Caco-2 (cell line): ENCODE data around the gene CRACR2A. TPM values are rescaled to one million over a fixed set of nuclear protein-coding genes. Genes with fewer than 3 reads are reported as not detected.

Source experiments
- BruUV-seq: library from RNA; stranded (reverse); fragments of 400-500 nt; replicated peaks from 2 replicates; lab custom pipeline; 2021; lab: Mats Ljungman, UMichigan
- CTCF ChIA-PET: fragments of 300-600 bp; sonication (Branson Sonifier 250); formaldehyde crosslinking; loops from one replicate; lab custom pipeline; 2022; ENCODE audit warnings: antibody characterized with exemption; lab: Charles Lee
- POLR2A ChIA-PET: fragments of 300-600 bp; sonication (Branson Sonifier 250); formaldehyde crosslinking; loops from one replicate; lab custom pipeline; 2022; ENCODE audit warnings: antibody characterized with exemption; lab: Charles Lee
- DNase-seq, 2 experiments: peaks; one replicate each; pipeline versions ENCODE4 v3.0.0 to v3.0.0-alpha.2; 2020 to 2022
- H3K27me3 ChIP-seq: replicated peaks from 2 replicates; pipeline ENCODE4 v1.6.0; 2011; ENCODE audit warnings: low read length; ENCODE audit not compliant: control insufficient read depth, insufficient read depth
- H3K36me3 ChIP-seq: 2 replicates; pipeline ENCODE4 v1.5.1; 2011; ENCODE audit warnings: low read length; ENCODE audit not compliant: control insufficient read depth, insufficient read depth
- H3K4me1 ChIP-seq: fragments of 250-450 bp; sonication (Bioruptor Pico); 2 replicates; pipeline ENCODE4 v1.5.1; 2020; ENCODE audit warnings: mild to moderate bottlenecking
- H3K4me3 ChIP-seq: 2 replicates; pipeline ENCODE4 v1.5.1; 2011; ENCODE audit warnings: low read depth, mild to moderate bottlenecking, control low read depth, low read length
- H3K9me3 ChIP-seq: fragments of 250-450 bp; sonication (Bioruptor Pico); 2 replicates; pipeline ENCODE4 v1.5.1; 2020; ENCODE audit warnings: mild to moderate bottlenecking, moderate library complexity
- H3K27ac Mint-ChIP-seq: one replicate; pipeline ENCODE4 v1.8.0; 2022; ENCODE audit warnings: mixed read lengths; ENCODE audit not compliant: unreplicated experiment
- H3K27me3 Mint-ChIP-seq: one replicate; pipeline ENCODE4 v1.8.0; 2022; ENCODE audit warnings: mixed read lengths; ENCODE audit not compliant: insufficient read depth, unreplicated experiment
- H3K36me3 Mint-ChIP-seq: one replicate; pipeline ENCODE4 v1.8.0; 2022; ENCODE audit warnings: mild to moderate bottlenecking, mixed read lengths; ENCODE audit not compliant: insufficient read depth, unreplicated experiment
- H3K4me1 Mint-ChIP-seq: one replicate; pipeline ENCODE4 v1.8.0; 2022; ENCODE audit warnings: low read depth, mixed read lengths; ENCODE audit not compliant: unreplicated experiment
- H3K4me3 Mint-ChIP-seq: one replicate; pipeline ENCODE4 v1.8.0; 2022; ENCODE audit warnings: mild to moderate bottlenecking, moderate library complexity, mixed read lengths; ENCODE audit not compliant: unreplicated experiment
- H3K9me3 Mint-ChIP-seq: one replicate; pipeline ENCODE4 v1.8.0; 2022; ENCODE audit warnings: mixed read lengths; ENCODE audit not compliant: unreplicated experiment
- CTCF ChIP-seq, 2 experiments: fragments of 200-600 bp in 1 of 2; IDR thresholded peaks; 1 replicate in 1 of 2; 2 replicates in 1 of 2; pipeline versions ENCODE4 v1.5.1 to v1.8.0; 2011 to 2022; ENCODE audit warnings: antibody characterized with exemption in 1 of 2, control low read depth in 1 of 2, inconsistent platforms in 1 of 2, low read depth in 1 of 2, low read length in 1 of 2, mild to moderate bottlenecking in 1 of 2, moderate library complexity in 1 of 2; ENCODE audit not compliant: insufficient read depth in 1 of 2, severe bottlenecking in 1 of 2, unreplicated experiment in 1 of 2
- intact Hi-C: fragments of 100-400 bp; cut with micrococcal nuclease; formaldehyde crosslinking; loops from one replicate; pipeline ENCODE4 v1.10.0; 2022; ENCODE audit not compliant: unreplicated experiment
- total RNA-seq: library from RNA; stranded (reverse); gene quantifications from 2 replicates; pipeline ENCODE4 v1.2.3, GENCODE V29; 2022

The CRACR2A gene
- total RNA-seq, 1 experiment from 2014 or later, result 16.5 TPM

GRCh38 chr12:3720772-3721171 lies 32.1 kb downstream of the CRACR2A start:
- no peak overlapping the region for H3K27ac Mint-ChIP-seq
- ChIA-PET POLR2A (no interaction called here), CTCF (no interaction called here)
- no peak for TF ChIP-seq CTCF (IDR thresholded peaks at IDR 0.05; ENCODE audit: insufficient read depth in 1 of 2, low read depth in 1 of 2, low read length in 1 of 2, severe bottlenecking in 1 of 2, unreplicated experiment in 1 of 2)
- peaks cover 10% of the 10 kb centered on the region for H3K9me3 Mint-ChIP-seq
- no peak for DNase-seq
- H3K4me3 Mint-ChIP-seq, result no peak overlapping the region
- no peaks in the 10 kb centered on the region for H3K27me3 Mint-ChIP-seq
- BruUV-seq, result no TSS peak
- H3K4me1 Mint-ChIP-seq, result no peaks in the 10 kb centered on the region
- no peaks in the 10 kb centered on the region for H3K27me3 ChIP-seq
- H3K9me3 ChIP-seq, result no peaks in the 10 kb centered on the region
- H3K36me3 ChIP-seq, result no peaks in the 10 kb centered on the region
- no peak overlapping the region for H3K4me3 ChIP-seq
- H3K36me3 Mint-ChIP-seq, result no peaks in the 10 kb centered on the region
- no peaks in the 10 kb centered on the region for H3K4me1 ChIP-seq
- intact Hi-C loops, result no loop called here

- Mint-ChIP-seq H3K27ac (no peak overlapping the region), H3K9me3 (peaks cover 10% of the 10 kb centered on the region), H3K4me1 (no peaks in the 10 kb centered on the region), H3K4me3 (no peak overlapping the region), H3K36me3 (no peaks in the 10 kb centered on the region), H3K27me3 (no peaks in the 10 kb centered on the region)
- Histone ChIP-seq H3K4me1 (no peaks in the 10 kb centered on the region), H3K9me3 (no peaks in the 10 kb centered on the region), H3K27me3 (no peaks in the 10 kb centered on the region), H3K4me3 (no peak overlapping the region), H3K36me3 (no peaks in the 10 kb centered on the region)
- TF ChIP-seq CTCF (IDR thresholded peaks at IDR 0.05; ENCODE audit: insufficient read depth in 1 of 2, low read depth in 1 of 2, low read length in 1 of 2, severe bottlenecking in 1 of 2, unreplicated experiment in 1 of 2), result no peak
- BruUV-seq, result no TSS peak
- intact Hi-C loops, result no loop called here
- POLR2A ChIA-PET, result no interaction called here
- DNase-seq, result no peak
- CTCF ChIA-PET, result no interaction called here
These were observed 34.8 kb downstream of the CRACR2A start for GRCh38 chr12:3718100-3718499.

GRCh38 chr12:3717283-3717898 lies 35.5 kb downstream of the CRACR2A start:
- intact Hi-C loops, result no loop called here
- BruUV-seq, result no TSS peak
- Mint-ChIP-seq H3K27ac (no peak overlapping the region), H3K9me3 (peaks cover 10% of the 10 kb centered on the region), H3K36me3 (no peaks in the 10 kb centered on the region), H3K4me3 (no peak overlapping the region), H3K4me1 (no peaks in the 10 kb centered on the region), H3K27me3 (no peaks in the 10 kb centered on the region)
- POLR2A ChIA-PET, result no interaction called here
- CTCF ChIA-PET, result no interaction called here
- Histone ChIP-seq H3K4me1 (no peaks in the 10 kb centered on the region), H3K4me3 (no peak overlapping the region), H3K9me3 (no peaks in the 10 kb centered on the region), H3K36me3 (no peaks in the 10 kb centered on the region), H3K27me3 (no peaks in the 10 kb centered on the region)
- DNase-seq, result no peak
- TF ChIP-seq CTCF (IDR thresholded peaks at IDR 0.05; ENCODE audit: insufficient read depth in 1 of 2, low read depth in 1 of 2, low read length in 1 of 2, severe bottlenecking in 1 of 2, unreplicated experiment in 1 of 2), result no peak
